ENCODE data around the gene SPAG16. TPM values are rescaled to one million over a fixed set of nuclear protein-coding genes. Genes with fewer than 3 reads are reported as not detected.

Gene SPAG16
- total RNA-seq, 1 experiment from 2014 or later: 21.5 TPM

DNA sequence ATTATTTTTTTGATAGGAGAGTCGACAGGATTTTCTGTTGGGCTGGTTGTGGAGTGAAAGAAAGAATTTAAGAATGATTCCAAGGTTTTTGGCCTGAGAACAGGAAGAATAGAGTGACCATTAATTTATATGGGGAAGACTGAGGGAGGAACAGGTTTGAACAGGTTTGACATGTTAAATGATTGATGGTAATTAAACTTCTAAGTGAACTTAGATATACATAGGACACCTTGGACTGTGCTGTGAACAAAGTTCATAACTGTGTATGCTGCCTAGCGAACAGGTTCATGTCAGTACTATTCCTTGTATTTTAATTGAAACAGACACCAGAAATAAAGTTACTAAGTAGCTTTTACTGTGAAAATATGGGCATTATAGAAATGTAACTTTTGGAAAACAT lies 212.0 kb downstream of the SPAG16 start:
- intact Hi-C loops (cut with micrococcal nuclease; ENCODE audit: unreplicated experiment): no loop called here
- H3K36me3 Mint-ChIP-seq (ENCODE audit: insufficient read depth, unreplicated experiment): no peaks in the 10 kb centered on the region
- BruUV-seq (replicated peaks): no TSS peak
- Histone ChIP-seq H3K4me1 (no peaks in the 10 kb centered on the region), H3K9me3 (no peaks in the 10 kb centered on the region), H3K27me3 (replicated peaks; ENCODE audit: control insufficient read depth, insufficient read depth, low read length) (no peaks in the 10 kb centered on the region), H3K4me3 (ENCODE audit: low read depth, low read length) (no peak overlapping the region), H3K36me3 (ENCODE audit: control insufficient read depth, insufficient read depth, low read length) (no peaks in the 10 kb centered on the region)
- TF ChIP-seq, protein P1, sequence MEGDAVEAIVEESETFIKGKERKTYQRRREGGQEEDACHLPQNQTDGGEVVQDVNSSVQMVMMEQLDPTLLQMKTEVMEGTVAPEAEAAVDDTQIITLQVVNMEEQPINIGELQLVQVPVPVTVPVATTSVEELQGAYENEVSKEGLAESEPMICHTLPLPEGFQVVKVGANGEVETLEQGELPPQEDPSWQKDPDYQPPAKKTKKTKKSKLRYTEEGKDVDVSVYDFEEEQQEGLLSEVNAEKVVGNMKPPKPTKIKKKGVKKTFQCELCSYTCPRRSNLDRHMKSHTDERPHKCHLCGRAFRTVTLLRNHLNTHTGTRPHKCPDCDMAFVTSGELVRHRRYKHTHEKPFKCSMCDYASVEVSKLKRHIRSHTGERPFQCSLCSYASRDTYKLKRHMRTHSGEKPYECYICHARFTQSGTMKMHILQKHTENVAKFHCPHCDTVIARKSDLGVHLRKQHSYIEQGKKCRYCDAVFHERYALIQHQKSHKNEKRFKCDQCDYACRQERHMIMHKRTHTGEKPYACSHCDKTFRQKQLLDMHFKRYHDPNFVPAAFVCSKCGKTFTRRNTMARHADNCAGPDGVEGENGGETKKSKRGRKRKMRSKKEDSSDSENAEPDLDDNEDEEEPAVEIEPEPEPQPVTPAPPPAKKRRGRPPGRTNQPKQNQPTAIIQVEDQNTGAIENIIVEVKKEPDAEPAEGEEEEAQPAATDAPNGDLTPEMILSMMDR (IDR thresholded peaks at IDR 0.05; ENCODE audit: insufficient read depth in 1 of 2, low read depth in 1 of 2, low read length in 1 of 2, severe bottlenecking in 1 of 2, unreplicated experiment in 1 of 2): no peak
- H3K27me3 Mint-ChIP-seq (ENCODE audit: insufficient read depth, unreplicated experiment): no peaks in the 10 kb centered on the region
- ChIA-PET CTCF (no interaction called here), POLR2A (no interaction called here)
- no peak for DNase-seq
- no peaks in the 10 kb centered on the region for H3K4me1 Mint-ChIP-seq (ENCODE audit: low read depth, unreplicated experiment)
- no peak overlapping the region for H3K27ac Mint-ChIP-seq (ENCODE audit: unreplicated experiment)
- no peak overlapping the region for H3K4me3 Mint-ChIP-seq (ENCODE audit: unreplicated experiment)
- H3K9me3 Mint-ChIP-seq (ENCODE audit: unreplicated experiment): peaks cover 9% of the 10 kb centered on the region

DNA sequence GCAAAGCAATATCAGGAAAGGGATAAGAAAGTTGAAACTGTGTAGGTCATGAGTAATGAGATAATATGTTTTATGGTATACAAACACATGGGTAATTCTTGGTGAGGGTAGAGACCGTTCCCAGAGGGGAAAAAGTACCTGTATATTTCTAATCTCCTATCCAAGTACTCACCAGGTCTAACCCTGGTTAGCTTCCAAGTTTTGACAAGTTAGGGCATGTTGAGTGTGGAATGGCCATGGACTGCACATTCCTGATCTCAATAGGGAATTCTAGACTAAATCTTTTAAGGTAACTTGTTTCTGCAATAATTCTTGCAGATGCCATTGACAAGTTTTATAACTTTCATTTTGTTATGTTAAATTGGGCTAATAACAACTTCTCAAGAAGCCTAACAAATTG lies 216.6 kb downstream of the SPAG16 start:
- Mint-ChIP-seq H3K27ac (ENCODE audit: unreplicated experiment) (no peak overlapping the region), H3K4me3 (ENCODE audit: unreplicated experiment) (no peak overlapping the region), H3K27me3 (ENCODE audit: insufficient read depth, unreplicated experiment) (no peaks in the 10 kb centered on the region), H3K36me3 (ENCODE audit: insufficient read depth, unreplicated experiment) (no peaks in the 10 kb centered on the region), H3K9me3 (ENCODE audit: unreplicated experiment) (peaks cover 9% of the 10 kb centered on the region), H3K4me1 (ENCODE audit: low read depth, unreplicated experiment) (no peaks in the 10 kb centered on the region)
- TF ChIP-seq, protein P1 (IDR thresholded peaks at IDR 0.05; ENCODE audit: insufficient read depth in 1 of 2, low read depth in 1 of 2, low read length in 1 of 2, severe bottlenecking in 1 of 2, unreplicated experiment in 1 of 2): no peak
- ChIA-PET POLR2A (no interaction called here), CTCF (no interaction called here)
- Histone ChIP-seq H3K9me3 (no peaks in the 10 kb centered on the region), H3K4me3 (ENCODE audit: low read depth, low read length) (no peak overlapping the region), H3K36me3 (ENCODE audit: control insufficient read depth, insufficient read depth, low read length) (no peaks in the 10 kb centered on the region), H3K4me1 (no peaks in the 10 kb centered on the region), H3K27me3 (replicated peaks; ENCODE audit: control insufficient read depth, insufficient read depth, low read length) (no peaks in the 10 kb centered on the region)
- BruUV-seq (replicated peaks): no TSS peak
- DNase-seq: no peak
- intact Hi-C loops (cut with micrococcal nuclease; ENCODE audit: unreplicated experiment): no loop called here

DNA sequence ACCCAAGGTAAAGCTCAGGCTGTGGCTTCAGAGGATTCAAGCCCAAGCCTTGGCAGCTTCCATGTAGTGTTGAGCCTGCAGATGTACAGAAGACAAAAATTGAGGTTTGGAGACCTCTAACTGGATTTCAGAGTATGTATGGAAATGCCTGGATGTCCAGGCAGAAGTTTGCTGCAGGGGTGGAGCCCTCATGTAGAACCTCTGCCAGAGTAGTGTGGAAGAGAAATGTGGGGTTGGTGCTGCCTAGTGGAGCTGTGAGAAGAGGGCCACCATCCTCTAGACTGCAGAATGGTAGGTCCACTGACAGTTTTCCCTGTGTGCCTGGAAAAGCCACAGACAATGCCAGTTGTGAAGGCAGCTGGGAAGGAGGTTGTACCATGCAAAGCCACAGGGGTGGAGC lies 239.9 kb downstream of the SPAG16 start:
- POLR2A ChIA-PET: no interaction called here
- intact Hi-C loops (cut with micrococcal nuclease; ENCODE audit: unreplicated experiment): no loop called here
- BruUV-seq (replicated peaks): no TSS peak
- H3K4me1 ChIP-seq: no peaks in the 10 kb centered on the region
- TF ChIP-seq, protein P1 (IDR thresholded peaks at IDR 0.05; ENCODE audit: insufficient read depth in 1 of 2, low read depth in 1 of 2, low read length in 1 of 2, severe bottlenecking in 1 of 2, unreplicated experiment in 1 of 2): no peak
- H3K4me3 ChIP-seq (ENCODE audit: low read depth, low read length): no peak overlapping the region
- H3K9me3 ChIP-seq: peaks cover 7% of the 10 kb centered on the region; the same call in 1 of the 2 replicates
- Mint-ChIP-seq H3K27ac (ENCODE audit: unreplicated experiment) (no peak overlapping the region), H3K4me1 (ENCODE audit: low read depth, unreplicated experiment) (no peaks in the 10 kb centered on the region), H3K27me3 (ENCODE audit: insufficient read depth, unreplicated experiment) (no peaks in the 10 kb centered on the region), H3K36me3 (ENCODE audit: insufficient read depth, unreplicated experiment) (no peaks in the 10 kb centered on the region), H3K4me3 (ENCODE audit: unreplicated experiment) (no peak overlapping the region), H3K9me3 (ENCODE audit: unreplicated experiment) (peaks cover 31% of the 10 kb centered on the region)
- no peaks in the 10 kb centered on the region for H3K36me3 ChIP-seq (ENCODE audit: control insufficient read depth, insufficient read depth, low read length)
- CTCF ChIA-PET: no interaction called here
- no peaks in the 10 kb centered on the region for H3K27me3 ChIP-seq (replicated peaks; ENCODE audit: control insufficient read depth, insufficient read depth, low read length)
- DNase-seq: peak in 1 of 2 experiments; percentile 2
